Stimulated activated CD8-positive, alpha-beta memory T cell treated with anti-CD3 and anti-CD28 coated beads, Interleukin-4, amount 100 ng/mL, for 1 hour (primary cell): ENCODE results near the gene CNDP1.

Experiments used
- DNase-seq, 2 donors: peaks; one replicate each; pipeline ENCODE4 v3.0.0-alpha.2; 2020; ENCODE audit warnings: low read depth in 2 of 2, low spot score in 1 of 2

CNDP1 gene

DNA sequence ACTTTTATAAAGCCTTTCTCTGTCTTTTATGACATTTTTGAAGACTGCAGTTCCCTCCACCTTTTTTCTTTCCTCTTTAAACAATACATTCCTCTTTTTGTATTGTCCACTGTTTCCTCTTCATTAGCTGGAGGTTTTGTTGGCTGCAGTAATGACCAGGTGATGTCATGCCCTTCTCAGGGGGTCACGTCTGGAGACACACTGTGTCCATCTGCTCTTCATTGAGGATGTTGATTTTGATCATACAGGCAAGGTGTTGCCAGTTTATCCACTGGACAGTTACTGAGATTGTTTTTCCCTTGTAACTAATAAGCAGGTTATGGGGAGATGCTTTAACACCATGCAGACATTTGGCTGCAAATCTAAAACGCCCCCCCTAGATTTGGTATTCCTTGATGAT is 83.2 kb downstream of the CNDP1 start:
- no peak for DNase-seq

DNA sequence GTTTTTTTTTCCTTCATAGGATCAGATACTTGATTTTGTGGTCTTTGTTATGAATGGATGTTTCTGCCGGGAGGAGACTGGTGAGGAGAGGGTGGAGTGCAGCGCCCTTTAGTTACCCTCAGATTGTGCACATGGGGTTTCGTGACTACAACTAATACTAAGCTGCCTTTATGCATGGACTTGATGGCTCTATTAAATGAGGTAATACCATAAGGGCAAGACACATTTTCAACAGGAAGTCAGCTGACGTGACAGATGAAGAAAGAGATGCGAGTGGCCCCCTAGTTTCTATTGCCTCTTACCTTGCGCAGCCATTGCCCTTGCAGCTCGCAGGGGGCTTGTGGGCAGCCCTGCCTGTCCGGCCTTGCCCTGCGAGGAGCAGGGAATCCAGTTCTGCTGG is 87.8 kb downstream of the CNDP1 start:
- no peak for DNase-seq

DNA sequence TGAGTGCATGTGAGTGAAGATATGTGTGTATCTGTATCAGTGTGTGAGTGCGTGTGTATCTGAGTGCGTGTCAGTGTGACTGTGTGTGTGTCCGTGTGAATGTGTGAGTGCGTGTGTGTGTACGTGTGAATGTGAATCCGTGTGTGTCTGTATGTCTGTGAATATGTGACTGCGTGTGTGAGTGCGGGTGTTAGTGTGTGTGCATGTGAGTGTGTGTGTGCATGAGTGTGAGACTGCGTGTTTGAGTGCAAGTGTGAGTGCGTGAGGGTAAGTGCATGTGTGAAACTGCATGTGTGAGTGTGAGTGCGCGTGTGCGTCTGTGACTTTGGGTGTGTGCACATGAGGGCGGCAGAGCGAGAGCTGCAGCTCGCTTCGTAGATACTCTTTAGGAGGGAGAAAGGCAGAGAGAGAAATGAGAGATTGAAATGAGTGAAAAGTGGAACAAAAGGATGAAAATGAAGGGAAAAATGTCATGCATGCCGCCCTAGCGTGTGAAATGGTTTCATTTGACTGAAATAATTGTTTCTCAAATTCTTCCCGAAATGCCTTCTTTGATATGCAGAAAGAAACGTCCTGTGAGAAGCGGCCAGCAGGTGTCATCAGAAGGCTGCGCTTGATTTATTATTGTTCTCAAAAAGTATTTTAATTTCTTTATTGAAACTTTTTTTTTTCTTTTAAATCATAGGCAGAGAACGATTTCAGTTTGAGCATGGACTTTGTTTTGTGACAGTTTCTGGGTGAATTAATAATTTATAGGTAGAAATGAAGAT is 88.9 kb downstream of the CNDP1 start:
- DNase-seq = no peak

DNA sequence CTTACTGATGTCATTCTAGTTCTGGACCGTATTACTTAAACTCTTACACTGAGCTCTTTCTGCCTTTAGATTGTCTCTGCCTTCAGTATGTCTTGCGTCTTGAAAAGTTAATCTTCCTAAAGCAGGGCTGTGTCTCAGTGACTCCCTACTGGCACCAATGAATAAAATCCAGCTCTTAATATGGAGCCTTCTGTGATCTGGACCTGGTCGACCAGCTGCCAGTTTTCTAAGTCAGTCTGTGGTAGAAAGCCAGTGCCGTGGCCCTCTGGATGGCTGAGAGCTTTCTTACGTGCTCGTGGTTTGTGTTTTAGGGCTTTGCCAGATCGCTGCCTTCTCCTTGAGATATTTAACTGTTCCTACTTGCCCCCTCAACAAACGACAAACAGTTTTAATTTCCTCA is 90.2 kb downstream of the CNDP1 start:
- DNase-seq = no peak

DNA sequence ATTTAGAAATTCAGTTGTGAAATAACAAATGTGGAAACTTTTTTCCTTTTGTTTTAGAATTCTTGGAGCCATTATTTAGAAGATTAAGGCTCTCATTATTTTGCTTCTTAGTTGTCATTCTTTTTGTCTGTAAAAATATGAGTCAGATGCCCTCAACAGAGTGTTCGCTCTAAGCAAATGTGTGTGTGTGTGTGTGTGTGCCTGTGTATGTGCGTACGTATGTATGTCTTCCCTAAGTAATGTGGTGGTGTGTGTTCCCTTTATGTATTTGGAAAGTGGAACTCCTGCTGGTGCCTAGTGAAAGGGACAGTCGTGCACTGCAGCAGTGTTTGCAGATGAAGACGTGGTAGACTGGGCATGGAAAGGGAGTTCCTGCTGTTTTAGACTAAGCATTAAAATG is 90.9 kb downstream of the CNDP1 start:
- no peak for DNase-seq

- no peak for DNase-seq
Measured at GRCh38 chr18:74626049-74626874, 92.0 kb downstream of the CNDP1 start.

DNA sequence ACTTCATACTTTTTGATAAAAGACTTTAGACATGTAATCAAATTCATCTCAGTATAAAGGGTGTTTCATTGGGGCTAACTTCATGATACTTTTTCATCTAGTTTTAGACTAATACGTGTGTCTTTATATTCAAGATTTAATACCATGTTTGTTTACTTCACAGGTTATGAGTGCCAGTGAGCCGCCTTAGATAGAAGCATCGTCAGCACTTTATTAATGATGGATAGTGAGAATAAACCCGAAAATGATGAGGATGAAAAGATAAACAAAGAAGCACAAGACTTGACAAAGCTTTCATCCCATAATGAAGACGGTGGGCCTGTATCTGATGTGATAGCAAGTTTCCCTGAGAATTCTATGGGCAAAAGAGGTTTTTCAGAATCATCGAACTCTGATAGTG is 96.5 kb downstream of the CNDP1 start:
- no peak for DNase-seq

- no peak for DNase-seq
Measured at GRCh38 chr18:74631212-74631611, 96.9 kb downstream of the CNDP1 start.

DNA sequence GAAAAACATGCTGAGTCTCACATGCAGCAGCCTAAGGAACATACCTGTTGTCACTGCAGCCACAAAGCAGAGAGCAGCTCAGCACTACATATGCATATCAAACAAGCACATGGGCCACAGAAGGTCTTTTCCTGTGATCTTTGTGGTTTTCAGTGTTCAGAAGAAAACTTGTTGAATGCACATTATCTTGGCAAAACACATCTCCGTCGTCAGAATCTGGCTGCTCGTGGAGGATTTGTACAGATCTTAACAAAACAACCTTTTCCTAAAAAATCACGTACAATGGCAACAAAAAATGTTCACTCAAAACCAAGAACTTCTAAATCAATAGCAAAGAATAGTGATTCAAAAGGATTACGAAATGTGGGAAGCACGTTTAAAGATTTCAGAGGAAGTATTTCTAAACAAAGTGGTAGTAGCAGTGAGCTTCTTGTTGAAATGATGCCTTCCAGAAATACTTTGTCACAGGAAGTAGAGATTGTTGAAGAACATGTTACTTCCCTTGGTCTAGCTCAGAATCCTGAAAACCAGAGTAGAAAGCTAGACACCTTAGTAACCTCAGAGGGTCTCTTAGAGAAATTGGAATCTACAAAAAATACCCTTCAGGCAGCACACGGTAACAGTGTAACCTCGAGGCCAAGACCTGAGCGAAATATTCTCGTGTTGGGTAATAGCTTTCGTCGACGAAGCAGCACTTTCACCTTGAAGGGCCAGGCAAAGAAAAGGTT is 97.5 kb downstream of the CNDP1 start:
- no peak for DNase-seq

DNA sequence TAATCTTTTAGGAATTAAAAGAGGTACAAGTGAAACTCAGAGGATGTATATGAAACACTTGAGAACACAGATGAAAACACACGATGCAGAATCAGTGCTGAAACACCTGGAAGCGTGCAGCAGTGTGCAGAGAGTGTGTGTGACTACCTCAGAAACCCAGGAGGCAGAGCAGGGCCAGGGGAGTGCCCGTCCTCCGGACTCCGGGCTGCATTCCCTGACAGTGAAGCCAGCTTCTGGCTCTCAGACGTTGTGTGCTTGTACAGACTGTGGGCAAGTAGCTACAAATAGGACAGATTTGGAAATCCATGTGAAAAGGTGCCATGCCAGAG is 98.0 kb downstream of the CNDP1 start:
- no peak for DNase-seq

DNA sequence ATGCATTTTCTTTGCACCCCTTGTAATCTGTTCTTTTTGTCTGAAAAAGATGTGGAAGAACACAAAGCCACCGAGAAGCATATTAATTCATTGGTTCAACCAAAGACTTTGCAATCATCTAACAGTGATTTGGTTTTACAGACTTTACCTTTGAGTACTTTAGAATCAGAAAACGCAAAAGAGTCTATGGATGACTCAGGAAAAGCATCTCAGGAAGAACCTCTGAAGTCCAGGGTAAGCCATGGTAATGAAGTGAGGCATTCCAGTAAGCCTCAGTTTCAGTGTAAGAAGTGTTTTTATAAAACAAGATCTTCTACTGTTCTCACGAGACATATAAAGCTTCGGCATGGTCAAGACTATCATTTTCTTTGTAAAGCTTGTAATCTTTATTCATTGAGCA is 98.6 kb downstream of the CNDP1 start:
- no peak for DNase-seq

GRCh38 chr18:74633652-74634352 is 99.5 kb downstream of the CNDP1 start:
- no peak for DNase-seq

DNA sequence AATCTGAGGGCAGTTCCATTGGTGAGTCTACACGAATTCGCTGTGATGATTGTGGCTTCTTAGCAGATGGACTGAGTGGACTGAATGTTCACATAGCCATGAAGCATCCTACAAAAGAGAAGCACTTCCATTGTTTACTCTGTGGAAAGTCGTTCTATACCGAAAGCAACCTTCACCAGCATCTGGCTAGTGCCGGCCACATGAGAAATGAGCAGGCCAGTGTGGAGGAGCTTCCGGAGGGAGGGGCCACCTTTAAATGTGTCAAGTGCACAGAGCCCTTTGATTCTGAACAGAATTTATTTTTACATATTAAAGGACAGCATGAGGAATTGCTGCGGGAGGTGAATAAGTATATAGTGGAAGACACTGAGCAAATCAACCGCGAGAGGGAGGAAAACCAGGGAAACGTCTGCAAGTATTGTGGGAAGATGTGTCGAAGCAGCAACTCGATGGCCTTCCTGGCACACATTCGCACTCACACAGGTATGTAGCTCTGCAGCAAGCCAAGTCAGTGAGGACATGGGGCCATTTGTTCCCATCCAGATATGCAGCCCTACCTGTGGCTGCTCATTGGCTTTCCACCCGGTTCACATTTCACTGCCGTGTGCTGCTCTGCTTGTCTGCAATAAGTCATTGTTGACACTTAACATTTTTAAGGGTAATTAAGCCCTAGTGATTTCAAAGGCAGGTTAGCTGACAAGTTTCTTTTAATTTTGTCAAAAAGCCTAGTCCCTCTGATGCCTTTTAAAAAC is 101.1 kb downstream of the CNDP1 start:
- no peak for DNase-seq
